CD14-positive monocyte (primary cell): ENCODE measurements around the gene HOXC11. TPM values are rescaled to one million over a fixed set of nuclear protein-coding genes. Genes with fewer than 3 reads are reported as not detected.

Experiments used
- DNase-seq, 3 donors: peaks; one replicate each; pipeline ENCODE4 v3.0.0-alpha.2; 2011 to 2022
- H2AFZ ChIP-seq: 2 replicates; pipeline ENCODE4 v1.6.0; 2012; ENCODE audit warnings: mild to moderate bottlenecking, low read depth, low read length, inconsistent platforms; ENCODE audit not compliant: insufficient read depth, poor library complexity, severe bottlenecking
- H3K27ac ChIP-seq, 2 donors: 1 replicate in 1 of 2; 2 replicates in 1 of 2; pipeline ENCODE4 v1.5.1; 2012 to 2013; ENCODE audit warnings: low read length in 2 of 2, control low read depth in 1 of 2, inconsistent platforms in 1 of 2, low read depth in 1 of 2, mild to moderate bottlenecking in 1 of 2
- H3K27me3 ChIP-seq, 2 donors: one replicate each; pipeline versions ENCODE4 v1.6.0 to v1.6.1; 2011 to 2013; ENCODE audit warnings: low read length in 2 of 2; ENCODE audit not compliant: control insufficient read depth in 2 of 2, insufficient read depth in 2 of 2
- H3K36me3 ChIP-seq, 2 donors: replicated peaks in 1 of 2; 1 replicate in 1 of 2; 2 replicates in 1 of 2; pipeline versions ENCODE4 v1.5.1 to v1.6.1; 2012 to 2013; ENCODE audit warnings: low read length in 2 of 2, control low read depth in 1 of 2, inconsistent platforms in 1 of 2, mild to moderate bottlenecking in 1 of 2; ENCODE audit not compliant: insufficient read depth in 2 of 2, control insufficient read depth in 1 of 2
- H3K4me1 ChIP-seq, 2 donors: 1 replicate in 1 of 2; 2 replicates in 1 of 2; pipeline versions ENCODE4 v1.5.1 to v1.6.1; 2012 to 2013; ENCODE audit warnings: low read length in 2 of 2, control low read depth in 1 of 2, inconsistent platforms in 1 of 2, mild to moderate bottlenecking in 1 of 2, moderate library complexity in 1 of 2; ENCODE audit not compliant: insufficient read depth in 2 of 2, control insufficient read depth in 1 of 2
- H3K4me2 ChIP-seq: replicated peaks from 2 replicates; pipeline ENCODE3; 2012; ENCODE audit warnings: low read length, moderate library complexity, mild to moderate bottlenecking; ENCODE audit not compliant: poor library complexity, severe bottlenecking; ENCODE audit errors: extremely low read depth
- H3K4me3 ChIP-seq, 3 experiments: fragments of 200-600 bp in 1 of 3; sonication (generic) in 1 of 3; replicated peaks in 1 of 3; 1 replicate in 2 of 3; 2 replicates in 1 of 3; pipeline ENCODE4 v1.5.1; 2011 to 2013; ENCODE audit warnings: low read length in 3 of 3, mild to moderate bottlenecking in 3 of 3, control low read depth in 2 of 3, low read depth in 2 of 3, inconsistent platforms in 1 of 3, moderate library complexity in 1 of 3
- H3K79me2 ChIP-seq: 2 replicates; pipeline ENCODE4 v1.6.0; 2012; ENCODE audit warnings: mild to moderate bottlenecking, control low read depth, inconsistent platforms, low read length, moderate library complexity; ENCODE audit not compliant: insufficient read depth
- H3K9ac ChIP-seq: 2 replicates; pipeline ENCODE4 v1.6.0; 2017; ENCODE audit warnings: low read length, mild to moderate bottlenecking; ENCODE audit not compliant: insufficient read depth, poor library complexity, severe bottlenecking
- H3K9me3 ChIP-seq, 2 donors: replicated peaks in 1 of 2; 1 replicate in 1 of 2; 2 replicates in 1 of 2; pipeline versions ENCODE4 v1.5.1 to v1.6.1; 2012 to 2013; ENCODE audit warnings: low read length in 2 of 2, control low read depth in 1 of 2; ENCODE audit not compliant: control insufficient read depth in 1 of 2, insufficient read depth in 1 of 2
- H4K20me1 ChIP-seq: 2 replicates; pipeline ENCODE4 v1.6.0; 2012; ENCODE audit warnings: mild to moderate bottlenecking, low read length, control low read depth, moderate library complexity; ENCODE audit not compliant: insufficient read depth
- H3K27ac Mint-ChIP-seq, 7 donors: one replicate each; pipeline ENCODE4 v1.8.0; 2020; ENCODE audit warnings: mild to moderate bottlenecking in 7 of 7, mixed read lengths in 7 of 7, moderate library complexity in 6 of 7, inconsistent platforms in 2 of 7
- H3K27me3 Mint-ChIP-seq, 3 donors: one replicate each; pipeline ENCODE4 v1.8.0; 2021 to 2022; ENCODE audit warnings: low read depth in 3 of 3, mild to moderate bottlenecking in 3 of 3, mixed read lengths in 3 of 3, moderate library complexity in 3 of 3, inconsistent platforms in 1 of 3
- H3K36me3 Mint-ChIP-seq, 2 donors: one replicate each; pipeline ENCODE4 v1.8.0; 2020; ENCODE audit warnings: mixed read lengths in 2 of 2, inconsistent platforms in 1 of 2, mild to moderate bottlenecking in 1 of 2
- H3K4me1 Mint-ChIP-seq: one replicate; pipeline ENCODE4 v1.8.0; 2020; ENCODE audit warnings: mild to moderate bottlenecking, mixed read lengths
- H3K4me3 Mint-ChIP-seq, 2 donors: one replicate each; pipeline ENCODE4 v1.8.0; 2020; ENCODE audit warnings: mild to moderate bottlenecking in 2 of 2, mixed read lengths in 2 of 2, moderate library complexity in 1 of 2
- H3K9me3 Mint-ChIP-seq, 7 donors: one replicate each; pipeline ENCODE4 v1.8.0; 2020 to 2022; ENCODE audit warnings: mixed read lengths in 7 of 7, mild to moderate bottlenecking in 6 of 7, moderate library complexity in 6 of 7, inconsistent platforms in 2 of 7
- CTCF ChIP-seq: fragments of 200-600 bp; IDR thresholded peaks from one replicate; pipeline ENCODE4 v1.8.0; 2022; ENCODE audit warnings: antibody characterized with exemption, mild to moderate bottlenecking
- WGBS: methylation state at CpG from one replicate; pipeline ENCODE4 v1.1.5; 2013; ENCODE audit warnings: missing lambda C conversion rate; ENCODE audit not compliant: insufficient coverage; 5-methylcytosine and 5-hydroxymethylcytosine counted together
- intact Hi-C, 2 donors: fragments of 100-400 bp; cut with micrococcal nuclease; formaldehyde crosslinking; loops; one replicate each; pipeline versions ENCODE4 v1.15.0 to v1.15.1; 2023
- polyA plus RNA-seq, 3 donors: library from polyadenylated mRNA; depleted of rRNA in 1 of 3; unstranded in 2 of 3; stranded (reverse) in 1 of 3; fragments of 300-500 nt in 2 of 3; fragments of >200 nt in 1 of 3; fragmentation: Illumina TruSeq in 2 of 3; gene quantifications; 1 replicate in 2 of 3; 2 replicates in 1 of 3; pipeline ENCODE4 v1.2.3, GENCODE V29; 2012 to 2021

Gene HOXC11
- polyA plus RNA-seq, 3 donors = not detected

- Mint-ChIP-seq H3K4me3 (peak overlapping the region in 1 of 2 donors; percentile 86), H3K9me3 (peaks cover 6 to 70% (median 50%) of the 10 kb centered on the region in 7 donors), H3K4me1 (peaks cover 27% of the 10 kb centered on the region), H3K27ac (no peak overlapping the region), H3K36me3 (peaks cover 10 to 23% of the 10 kb centered on the region in 2 donors), H3K27me3 (peaks cover 96 to 100% (median 99%) of the 10 kb centered on the region in 3 donors)
- WGBS = 12% methylated on average over 6 of the region's 21 CpGs
- Histone ChIP-seq H3K36me3 (no peaks in the 10 kb centered on the region), H3K9me3 (peaks cover 26 to 87% of the 10 kb centered on the region in 2 donors), H2AFZ (no peak overlapping the region), H3K9ac (no peak overlapping the region), H3K27ac (no peak overlapping the region), H3K4me2 (no peak overlapping the region), H3K4me3 (no peak overlapping the region), H3K79me2 (no peaks in the 10 kb centered on the region), H3K27me3 (peaks cover 97 to 100% of the 10 kb centered on the region in 2 donors), H3K4me1 (peaks cover 10 to 23% of the 10 kb centered on the region in 2 donors), H4K20me1 (no peaks in the 10 kb centered on the region)
- intact Hi-C loops = loop anchor here in 1 of 2 donors (10.0 kb wide), 1 partner anchor 59 kb away; the partner anchor contains the start of gene HOXC5
- TF ChIP-seq CTCF = no peak
- no peak for DNase-seq
Observed at GRCh38 chr12:53976172-53976822, 3.4 kb downstream of the HOXC11 start.

DNA sequence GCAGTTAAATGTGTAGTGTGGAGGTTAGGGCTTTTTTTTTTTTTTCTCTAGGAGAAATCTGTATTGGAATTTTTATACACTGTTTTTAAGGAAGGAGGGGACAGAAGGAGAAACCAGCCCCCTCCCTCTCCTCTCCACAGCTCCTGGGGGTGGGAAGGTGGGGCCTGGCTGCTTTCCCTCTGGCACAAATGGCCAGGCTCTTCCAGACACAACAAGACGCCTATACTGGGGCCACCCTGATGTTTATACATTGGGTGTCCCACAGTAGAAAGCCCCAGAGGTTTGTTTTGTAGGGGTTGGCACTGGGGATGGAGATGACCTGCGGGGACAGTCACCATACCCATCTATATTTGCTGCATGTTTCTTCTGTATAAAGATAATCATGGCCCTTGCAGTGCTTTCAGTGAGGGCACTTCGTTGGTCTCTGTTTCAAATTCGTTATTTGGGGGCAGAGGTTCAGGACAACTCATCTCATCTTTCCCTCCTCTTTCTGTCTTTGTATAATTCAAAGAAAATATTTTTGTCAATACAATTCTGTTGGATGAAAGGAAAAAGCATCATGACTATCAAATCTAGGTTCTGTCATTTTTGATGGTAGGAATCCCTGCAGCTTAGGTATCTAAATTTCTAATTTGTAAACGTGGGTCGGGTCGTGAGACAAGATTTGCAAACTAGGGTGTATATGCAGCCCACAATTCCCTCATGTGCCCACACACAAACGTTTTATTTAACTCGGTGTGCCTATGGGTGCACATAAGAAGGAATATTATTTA is 4.1 kb downstream of the HOXC11 start:
- no peak overlapping the region for H3K9ac ChIP-seq
- peaks cover 27% of the 10 kb centered on the region for H3K4me1 Mint-ChIP-seq

More for the DNA sequence above, 4.1 kb downstream of the HOXC11 start:
- peaks cover 97 to 100% of the 10 kb centered on the region in 2 donors for H3K27me3 ChIP-seq
- H3K9me3 ChIP-seq = peaks cover 31 to 86% of the 10 kb centered on the region in 2 donors
- H3K9me3 Mint-ChIP-seq = peaks cover 6 to 69% (median 52%) of the 10 kb centered on the region in 7 donors
- no peak overlapping the region for H2AFZ ChIP-seq
- no peaks in the 10 kb centered on the region for H4K20me1 ChIP-seq
- TF ChIP-seq CTCF = no peak
- H3K4me3 Mint-ChIP-seq = peak overlapping the region in 1 of 2 donors; percentile 80
- H3K4me1 ChIP-seq = peaks cover 10 to 23% of the 10 kb centered on the region in 2 donors
- no peak for DNase-seq
- H3K27ac ChIP-seq = no peak overlapping the region
- intact Hi-C loops = loop anchor here in 1 of 2 donors (10.0 kb wide), 1 partner anchor 58 kb away; the partner anchor contains the start of gene HOXC5
- no peak overlapping the region for H3K4me2 ChIP-seq
- peaks cover 13 to 22% of the 10 kb centered on the region in 2 donors for H3K36me3 Mint-ChIP-seq
- H3K79me2 ChIP-seq = no peaks in the 10 kb centered on the region
- no peaks in the 10 kb centered on the region for H3K36me3 ChIP-seq
- H3K27ac Mint-ChIP-seq = no peak overlapping the region
- H3K27me3 Mint-ChIP-seq = peaks cover 96 to 100% (median 99%) of the 10 kb centered on the region in 3 donors
- H3K4me3 ChIP-seq = no peak overlapping the region
- WGBS = no CpG with 5 or more reads among the region's 9 CpGs
